DMS79 treated with DMSO at 0.1 percent for 48 hours (cell line): ENCODE results near the gene SYNPO2.
A peak's percentile ranks its signal among the peaks of the same experiment; 100 is the strongest.
"Not testable (repeated sequence)": the region's sequence is repeated elsewhere in the genome, so short reads cannot be mapped to it uniquely, and the experiment has no call there.

Source experiments
- DNase-seq: peaks from one replicate; lab custom pipeline; 2025; lab: John Stamatoyannopoulos, UW

The SYNPO2 gene

GRCh38 chr4:119034276-119035008 lies 145.8 kb downstream of the SYNPO2 start:
- DNase-seq = no peak

DNA sequence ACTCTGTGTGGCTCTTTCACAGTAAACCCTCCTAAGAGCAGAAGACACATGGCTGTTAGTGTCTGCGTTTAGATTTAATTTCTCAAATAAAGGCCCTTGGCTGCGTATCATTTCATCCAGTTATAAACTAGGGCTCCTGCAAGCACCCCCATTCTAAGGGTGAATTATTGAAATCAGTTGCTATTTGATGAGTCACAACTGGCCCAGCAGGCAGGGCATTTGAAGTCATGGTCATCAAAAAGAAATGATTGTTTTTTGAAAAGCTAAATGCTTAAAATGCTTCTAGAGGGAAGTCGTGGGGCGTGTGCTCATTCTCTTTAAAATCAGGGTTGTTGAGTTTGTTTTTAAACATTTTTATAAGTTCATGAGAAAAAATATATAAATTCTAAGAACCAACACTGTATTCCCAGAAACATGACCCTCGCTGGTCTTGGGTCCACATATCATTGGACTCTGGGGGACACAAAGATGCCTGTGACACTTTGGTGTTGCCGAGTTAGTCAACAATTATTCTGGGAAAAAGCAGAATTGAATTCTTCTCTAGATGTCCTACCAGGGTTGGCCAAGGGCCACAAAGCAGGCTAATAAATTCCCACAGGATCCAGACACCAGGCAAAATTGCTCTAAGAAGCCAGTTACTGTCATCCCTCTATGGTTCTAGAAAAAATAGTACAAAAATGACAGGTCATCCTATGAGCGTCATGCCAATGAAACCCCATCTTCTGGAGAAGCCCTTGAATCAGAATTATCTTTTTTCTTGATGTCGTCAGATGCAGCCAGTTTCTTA lies 147.5 kb downstream of the SYNPO2 start:
- DNase-seq = no peak

- DNase-seq = no peak
Observed at GRCh38 chr4:119037709-119038108, 149.1 kb downstream of the SYNPO2 start.

DNA sequence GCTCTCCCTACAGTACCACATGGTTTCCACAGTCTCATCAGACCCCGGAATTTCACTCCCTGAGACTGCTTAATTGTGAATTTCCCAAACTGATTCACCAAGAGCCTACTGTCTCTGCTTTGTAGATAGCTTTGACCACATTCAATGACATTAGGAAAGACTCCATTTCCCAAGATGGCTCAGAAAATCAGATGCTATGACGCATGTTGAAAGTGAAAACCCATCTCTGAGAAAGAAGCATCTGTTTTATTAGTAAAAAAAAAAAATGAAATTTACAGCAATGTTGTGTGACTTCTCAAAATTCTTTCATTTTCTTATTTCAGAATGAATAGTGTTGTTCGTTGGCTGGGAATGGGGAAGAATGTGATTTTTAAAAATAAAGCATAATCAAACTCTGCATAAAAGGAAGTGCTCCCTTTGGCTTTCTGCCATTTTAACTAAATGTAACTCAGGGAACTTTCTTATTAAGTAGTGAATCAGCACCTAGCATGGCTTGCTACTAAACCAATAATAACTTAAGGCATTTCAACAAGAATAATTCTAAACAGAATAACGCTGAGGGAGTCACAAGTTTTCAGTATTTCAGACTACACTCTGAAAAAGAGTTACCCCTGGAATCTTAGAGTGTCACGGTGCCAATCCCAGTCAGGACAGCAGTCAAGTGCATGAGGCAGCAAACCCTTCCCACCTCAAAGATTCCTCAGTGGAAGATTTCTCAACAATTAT lies 149.6 kb downstream of the SYNPO2 start:
- no peak for DNase-seq

- no peak for DNase-seq
Observed at GRCh38 chr4:119039160-119039559, 150.5 kb downstream of the SYNPO2 start.

DNA sequence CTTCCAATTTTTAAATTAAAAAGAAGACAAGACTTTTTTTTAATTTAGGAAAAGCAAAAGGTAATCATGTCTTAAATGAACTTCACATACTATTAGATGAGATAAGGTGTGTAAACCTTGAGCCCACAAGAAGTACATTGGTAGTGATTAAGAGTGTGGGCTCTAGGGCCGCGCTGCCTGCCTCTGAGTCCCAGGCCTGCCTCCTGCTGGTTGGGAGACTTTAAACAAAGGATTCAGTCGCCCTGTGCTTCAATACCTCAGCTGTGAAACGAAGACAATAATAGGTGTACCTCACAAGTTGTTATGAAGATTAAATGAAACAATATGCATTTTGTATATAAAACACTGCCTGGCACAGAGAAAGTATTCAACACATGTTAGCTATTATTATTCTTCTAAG lies 151.1 kb downstream of the SYNPO2 start:
- DNase-seq = no peak

DNA sequence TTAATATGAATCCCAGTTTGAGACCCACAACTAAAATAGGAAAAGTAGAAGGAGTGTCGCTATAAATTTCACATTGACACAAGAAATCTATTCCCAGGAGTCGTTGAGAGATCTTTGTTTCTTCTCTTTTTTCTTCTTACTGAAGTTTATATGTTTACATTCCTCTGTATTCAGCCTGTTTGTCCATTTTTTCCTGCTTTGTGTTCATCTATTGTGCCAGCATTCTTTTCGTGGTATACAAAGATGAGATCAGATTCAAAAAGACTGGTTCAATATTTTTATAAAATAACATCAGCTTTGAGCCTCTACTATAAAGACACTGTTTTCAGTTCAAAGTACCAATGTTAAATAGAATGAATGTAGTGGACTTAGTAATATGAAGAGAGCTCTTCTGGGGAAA lies 151.6 kb downstream of the SYNPO2 start:
- no peak for DNase-seq

DNA sequence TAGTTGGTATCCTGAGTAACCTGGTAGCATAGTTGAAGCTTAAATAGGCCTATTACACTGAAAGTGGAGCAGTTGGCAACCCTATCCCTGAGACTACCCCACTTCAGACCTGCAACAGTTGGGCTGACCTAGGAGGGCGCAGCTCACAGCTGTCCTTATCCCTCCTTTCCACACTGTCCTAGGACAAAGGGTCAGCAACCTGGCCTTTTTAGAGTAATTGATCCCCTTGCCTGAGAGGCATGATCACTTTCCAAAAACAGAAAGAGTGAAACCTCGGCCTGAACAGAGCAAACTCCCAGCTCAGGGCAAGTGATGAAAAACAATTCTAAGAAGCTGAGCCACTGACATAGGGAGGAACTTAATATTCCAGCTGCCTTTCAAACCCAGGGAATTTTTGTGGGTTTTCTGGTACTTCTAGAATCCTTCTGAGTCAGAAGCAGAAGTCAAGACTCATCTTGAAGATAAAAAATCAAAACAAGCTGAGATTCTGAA lies 152.1 kb downstream of the SYNPO2 start:
- DNase-seq = no peak

DNA sequence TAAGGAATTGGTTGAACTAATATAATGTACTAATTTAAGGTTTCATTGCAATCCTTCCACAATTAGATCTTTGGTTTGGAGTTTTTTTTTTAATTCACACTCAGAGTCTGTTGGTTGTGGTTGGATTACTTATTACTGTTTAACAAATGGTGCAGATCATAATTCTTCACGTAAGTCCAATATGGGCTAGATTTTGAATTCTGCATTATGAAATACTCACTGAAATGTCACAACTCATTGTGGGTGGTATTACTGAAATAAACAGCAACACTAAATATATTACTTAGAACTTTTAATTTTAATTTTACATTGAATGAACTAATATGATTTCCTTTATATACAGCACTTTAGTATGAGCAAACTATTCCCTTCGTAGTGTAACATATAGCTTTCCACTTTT lies 152.7 kb downstream of the SYNPO2 start:
- no peak for DNase-seq

DNA sequence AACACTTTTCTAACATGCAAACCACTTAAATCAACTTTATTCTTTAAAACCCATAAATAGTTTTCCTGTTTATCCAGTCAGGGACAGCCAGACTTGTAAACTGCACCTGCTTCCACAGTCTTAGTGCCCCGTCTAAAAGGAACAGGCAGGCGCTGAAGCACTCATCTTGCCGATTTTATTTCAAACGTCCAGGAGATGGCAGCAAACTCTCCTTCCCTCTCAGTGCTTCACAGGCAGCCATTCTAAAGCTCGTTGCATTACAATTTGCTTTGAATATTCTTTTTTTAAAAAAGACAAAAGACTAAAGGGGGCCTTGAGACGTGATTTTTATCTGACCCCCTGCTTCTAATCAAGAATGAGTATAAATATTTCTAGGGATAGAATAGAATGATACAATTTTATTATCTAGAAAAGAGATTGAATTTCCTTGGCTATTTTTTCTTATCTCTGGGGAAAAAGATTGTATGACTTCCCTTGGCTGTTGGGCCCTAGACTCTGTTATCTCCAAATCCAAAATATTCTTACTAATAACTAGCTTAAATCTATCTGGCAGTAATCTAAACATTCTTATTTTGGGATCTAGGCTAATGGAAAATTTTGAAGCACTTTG lies 153.4 kb downstream of the SYNPO2 start:
- DNase-seq = peak; percentile 34

DNA sequence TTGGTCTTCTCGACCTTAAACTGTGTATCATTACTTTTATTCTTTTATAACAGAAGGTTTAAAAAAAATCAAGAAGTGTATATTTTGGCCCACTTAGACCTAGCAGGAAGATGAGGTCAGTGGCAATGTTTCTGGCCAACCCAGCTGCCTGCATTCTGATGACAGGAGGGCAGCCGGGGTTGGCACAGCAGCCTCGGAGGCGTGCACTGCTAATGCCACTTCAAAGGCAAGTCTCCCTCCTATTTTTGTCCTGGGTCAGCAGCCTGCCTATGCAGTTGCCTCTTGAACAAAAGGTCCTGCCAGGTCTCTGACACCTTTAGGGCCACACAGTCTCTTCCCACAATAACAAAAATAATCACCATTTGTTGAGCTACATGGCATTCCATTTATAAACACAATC lies 157.6 kb downstream of the SYNPO2 start:
- no peak for DNase-seq

- not testable (repeated sequence) for DNase-seq
Observed at GRCh38 chr4:119047059-119047458, 158.4 kb downstream of the SYNPO2 start.

DNA sequence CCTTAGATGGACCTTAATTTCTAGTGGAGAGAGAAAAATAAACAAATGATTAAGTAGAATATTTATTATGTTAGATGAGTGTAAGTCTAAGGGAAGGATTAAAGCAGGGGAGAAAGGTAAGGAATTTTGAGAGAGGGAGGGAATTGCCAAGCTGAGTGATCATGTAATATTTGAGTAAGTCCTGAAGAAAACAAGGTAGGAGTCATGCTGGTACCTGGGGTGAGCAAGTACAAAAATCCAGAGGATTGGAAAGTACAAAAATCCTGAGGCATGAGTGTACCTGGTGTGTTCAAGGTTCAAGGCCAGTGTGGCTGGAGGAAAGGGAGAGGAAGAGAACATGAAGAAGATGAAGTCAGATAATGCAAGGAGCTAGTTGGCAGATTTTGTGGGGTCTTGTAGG lies 159.8 kb downstream of the SYNPO2 start:
- no peak for DNase-seq

DNA sequence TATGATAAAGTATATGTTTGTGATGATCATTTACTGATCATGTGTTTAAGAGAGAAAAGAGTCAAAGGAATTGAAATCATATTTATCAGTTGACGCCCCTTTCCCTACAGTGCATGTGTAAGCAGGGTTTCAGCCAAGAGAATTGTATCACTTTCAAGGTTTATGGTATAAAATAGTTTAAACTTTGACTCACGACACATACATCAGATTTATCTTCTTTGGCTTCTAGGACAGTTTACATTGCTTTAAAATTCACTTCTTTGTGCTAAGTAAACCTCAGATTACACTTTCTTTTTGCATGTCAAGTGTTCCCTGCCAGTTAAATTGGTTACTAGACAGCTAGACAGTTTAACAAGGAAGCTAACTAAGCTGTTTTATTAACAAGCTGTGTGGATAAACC lies 160.7 kb downstream of the SYNPO2 start:
- DNase-seq = no peak

DNA sequence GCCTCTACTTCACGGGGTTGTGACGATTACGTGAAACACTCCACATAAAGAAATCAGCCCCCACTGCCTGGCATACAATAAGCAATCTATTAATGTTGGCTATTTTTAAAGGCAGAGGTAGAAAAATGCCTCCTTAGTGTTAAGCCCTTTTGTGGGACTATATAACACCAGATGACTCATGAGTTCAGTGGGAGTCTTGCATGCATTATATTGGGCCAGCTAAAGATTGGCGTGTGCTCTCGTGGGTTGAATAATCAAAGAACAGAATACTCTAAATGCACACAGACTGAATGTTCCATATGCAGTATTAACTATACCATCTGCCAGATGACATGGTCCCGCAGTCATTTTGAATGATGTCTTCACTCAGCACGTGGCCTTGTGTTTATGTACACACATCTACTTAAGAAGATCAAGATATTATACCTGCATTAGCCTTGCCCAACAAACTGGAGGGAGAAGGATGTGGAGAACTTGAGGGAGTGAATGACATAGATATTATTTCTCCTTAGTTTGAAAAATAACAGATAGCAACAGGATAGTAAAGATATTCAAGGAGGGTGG lies 162.0 kb downstream of the SYNPO2 start:
- no peak for DNase-seq

- no peak for DNase-seq
Observed at GRCh38 chr4:119053245-119053644, 164.6 kb downstream of the SYNPO2 start.

- no peak for DNase-seq
Observed at GRCh38 chr4:119053997-119054396, 165.3 kb downstream of the SYNPO2 start.

DNA sequence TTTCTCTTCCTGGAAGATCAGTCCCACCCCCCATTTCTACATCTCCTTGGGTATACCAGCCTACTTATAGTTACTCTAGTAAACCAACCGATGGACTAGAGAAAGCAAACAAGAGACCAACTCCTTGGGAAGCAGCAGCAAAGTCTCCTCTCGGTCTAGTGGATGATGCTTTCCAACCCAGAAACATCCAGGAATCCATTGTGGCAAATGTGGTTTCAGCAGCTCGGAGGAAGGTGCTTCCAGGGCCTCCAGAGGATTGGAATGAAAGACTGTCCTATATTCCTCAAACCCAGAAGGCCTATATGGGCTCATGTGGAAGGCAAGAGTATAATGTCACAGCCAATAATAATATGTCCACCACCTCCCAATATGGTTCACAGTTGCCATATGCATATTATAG lies 168.8 kb downstream of the SYNPO2 start:
- no peak for DNase-seq

- no peak for DNase-seq
Observed at GRCh38 chr4:119059221-119059620, 170.6 kb downstream of the SYNPO2 start.

DNA sequence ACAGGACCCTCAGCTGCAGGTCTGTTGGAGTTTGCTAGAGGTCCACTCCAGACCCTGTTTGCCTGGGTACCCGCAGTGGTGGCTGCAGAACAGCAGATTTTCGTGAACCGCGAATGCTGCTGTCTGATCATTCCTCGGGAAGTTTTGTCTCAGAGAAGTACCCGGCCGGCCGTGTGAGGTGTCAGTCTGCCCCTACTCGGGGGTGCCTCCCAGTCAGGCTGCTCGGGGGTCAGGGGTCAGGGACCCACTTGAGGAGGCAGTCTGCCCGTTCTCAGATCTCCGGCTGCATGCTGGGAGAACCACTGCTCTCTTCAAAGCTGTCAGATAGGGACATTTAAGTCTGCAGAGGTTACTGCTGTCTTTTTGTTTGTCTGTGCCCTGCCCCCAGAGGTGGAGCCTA lies 178.5 kb downstream of the SYNPO2 start:
- not testable (repeated sequence) for DNase-seq

- DNase-seq = not testable (repeated sequence)
Observed at GRCh38 chr4:119067670-119068360, 179.2 kb downstream of the SYNPO2 start.
